Measurements from ENCODE around the gene IGFBPL1.
A peak's percentile ranks its signal among the peaks of the same experiment; 100 is the strongest.

Gene IGFBPL1

DNA sequence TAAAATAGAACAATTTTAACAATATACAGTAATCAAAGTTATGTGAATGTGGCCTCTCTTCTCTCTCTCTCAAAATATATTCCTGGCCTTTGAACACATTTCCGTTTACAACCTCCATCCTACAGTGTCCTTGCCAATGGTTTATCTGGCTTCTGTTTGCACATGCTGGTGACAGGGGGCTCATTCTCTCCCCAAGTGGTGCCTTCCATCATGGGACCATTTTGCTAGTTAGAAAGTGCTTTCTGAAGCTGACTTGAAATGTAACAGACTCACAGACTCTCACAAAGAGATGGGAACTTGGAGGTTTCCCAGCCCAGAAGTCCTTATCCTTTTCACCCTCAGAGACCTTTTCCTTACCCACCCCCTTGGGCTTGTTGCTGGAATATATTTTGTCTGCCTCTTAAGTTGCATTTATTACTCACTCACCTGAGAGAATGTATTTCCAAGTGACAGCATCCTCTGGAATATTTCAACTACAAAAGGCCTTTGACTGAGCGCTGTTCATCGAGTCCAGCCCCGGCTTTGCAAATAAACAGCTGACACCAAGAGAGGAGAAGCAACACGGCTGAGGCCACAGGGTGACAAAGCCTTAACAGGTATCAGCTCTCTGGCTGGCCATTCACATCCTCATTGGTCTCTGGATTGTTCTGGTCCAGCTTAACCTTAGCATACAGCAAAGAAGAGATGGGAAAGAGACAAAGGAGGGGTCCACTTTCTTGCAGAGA, 49.2 kb downstream of the IGFBPL1 start:
- TF ChIP-seq, protein P1, sequence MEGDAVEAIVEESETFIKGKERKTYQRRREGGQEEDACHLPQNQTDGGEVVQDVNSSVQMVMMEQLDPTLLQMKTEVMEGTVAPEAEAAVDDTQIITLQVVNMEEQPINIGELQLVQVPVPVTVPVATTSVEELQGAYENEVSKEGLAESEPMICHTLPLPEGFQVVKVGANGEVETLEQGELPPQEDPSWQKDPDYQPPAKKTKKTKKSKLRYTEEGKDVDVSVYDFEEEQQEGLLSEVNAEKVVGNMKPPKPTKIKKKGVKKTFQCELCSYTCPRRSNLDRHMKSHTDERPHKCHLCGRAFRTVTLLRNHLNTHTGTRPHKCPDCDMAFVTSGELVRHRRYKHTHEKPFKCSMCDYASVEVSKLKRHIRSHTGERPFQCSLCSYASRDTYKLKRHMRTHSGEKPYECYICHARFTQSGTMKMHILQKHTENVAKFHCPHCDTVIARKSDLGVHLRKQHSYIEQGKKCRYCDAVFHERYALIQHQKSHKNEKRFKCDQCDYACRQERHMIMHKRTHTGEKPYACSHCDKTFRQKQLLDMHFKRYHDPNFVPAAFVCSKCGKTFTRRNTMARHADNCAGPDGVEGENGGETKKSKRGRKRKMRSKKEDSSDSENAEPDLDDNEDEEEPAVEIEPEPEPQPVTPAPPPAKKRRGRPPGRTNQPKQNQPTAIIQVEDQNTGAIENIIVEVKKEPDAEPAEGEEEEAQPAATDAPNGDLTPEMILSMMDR (IDR thresholded peaks at IDR 0.05; ENCODE audit: borderline replicate concordance, control extremely low read depth, extremely low read depth, insufficient read depth, missing control alignments): no peak
- in situ Hi-C loops (cut with MboI; ENCODE audit: low sequenced_read_pairs, unreplicated experiment): loop anchor here (25.0 kb wide), 1 partner anchor 638 kb away; no protein-coding TSS in a partner anchor
- no peak for DNase-seq (ENCODE audit: low spot score)

GRCh38 chr9:38373679-38374078, 50.6 kb downstream of the IGFBPL1 start:
- in situ Hi-C loops (cut with MboI; ENCODE audit: low sequenced_read_pairs, unreplicated experiment): loop anchor here (25.0 kb wide), 1 partner anchor 636 kb away; no protein-coding TSS in a partner anchor
- no peak for DNase-seq (ENCODE audit: low spot score)
- TF ChIP-seq, protein P1 (IDR thresholded peaks at IDR 0.05; ENCODE audit: borderline replicate concordance, control extremely low read depth, extremely low read depth, insufficient read depth, missing control alignments): no peak

- DNase-seq (ENCODE audit: low spot score): no peak
- TF ChIP-seq, protein P1 (IDR thresholded peaks at IDR 0.05; ENCODE audit: borderline replicate concordance, control extremely low read depth, extremely low read depth, insufficient read depth, missing control alignments): no peak
- in situ Hi-C loops (cut with MboI; ENCODE audit: low sequenced_read_pairs, unreplicated experiment): loop anchor here (25.0 kb wide), 1 partner anchor 636 kb away; no protein-coding TSS in a partner anchor
Measured at GRCh38 chr9:38372762-38373619, 51.3 kb downstream of the IGFBPL1 start.

DNA sequence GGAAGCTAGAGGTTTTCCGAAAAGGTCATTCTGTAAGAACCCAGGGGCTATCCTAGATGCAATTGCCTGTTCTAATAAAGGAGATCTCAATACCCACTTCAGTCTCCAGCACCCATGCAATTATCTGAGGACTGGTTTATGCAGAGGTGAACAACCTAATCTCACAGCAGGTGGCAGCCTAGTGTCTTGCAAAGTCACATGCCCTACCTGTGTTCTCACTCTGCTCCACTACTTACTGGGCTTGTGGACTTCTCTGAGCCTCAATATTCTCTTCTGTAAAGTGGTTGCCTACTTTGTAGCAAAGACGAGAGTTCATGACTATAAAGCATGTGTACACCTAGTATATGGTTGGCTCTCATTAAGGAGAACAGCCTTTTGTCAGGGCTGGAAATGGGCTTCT, 52.8 kb downstream of the IGFBPL1 start:
- peak; percentile 72 for DNase-seq (ENCODE audit: low spot score)
- TF ChIP-seq, protein P1 (IDR thresholded peaks at IDR 0.05; ENCODE audit: borderline replicate concordance, control extremely low read depth, extremely low read depth, insufficient read depth, missing control alignments): peak; percentile 45
- in situ Hi-C loops (cut with MboI; ENCODE audit: low sequenced_read_pairs, unreplicated experiment): loop anchor here (25.0 kb wide), 1 partner anchor 634 kb away; no protein-coding TSS in a partner anchor

DNA sequence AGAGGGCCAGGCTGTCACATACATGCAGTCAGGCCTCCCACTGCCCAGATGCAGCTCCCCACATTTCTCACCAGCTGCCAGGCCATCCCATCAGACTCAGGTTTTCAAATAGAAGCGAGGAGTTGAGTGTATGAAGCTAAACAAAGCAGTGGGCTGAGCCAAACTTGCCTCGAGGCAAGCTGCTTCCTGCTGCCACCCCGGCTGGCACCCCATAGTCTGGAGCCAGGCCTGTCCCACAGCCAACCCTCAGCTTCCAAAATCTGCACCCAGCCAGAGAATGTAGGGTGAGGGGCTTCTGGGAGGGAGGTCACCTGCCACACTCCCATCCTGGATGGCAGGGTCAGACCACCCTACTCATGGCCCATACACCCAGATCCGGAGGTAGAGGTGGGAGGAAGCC, 54.1 kb downstream of the IGFBPL1 start:
- in situ Hi-C loops (cut with MboI; ENCODE audit: low sequenced_read_pairs, unreplicated experiment): loop anchor here (25.0 kb wide), 1 partner anchor 633 kb away; no protein-coding TSS in a partner anchor
- no peak for DNase-seq (ENCODE audit: low spot score)
- TF ChIP-seq, protein P1 (IDR thresholded peaks at IDR 0.05; ENCODE audit: borderline replicate concordance, control extremely low read depth, extremely low read depth, insufficient read depth, missing control alignments): no peak

DNA sequence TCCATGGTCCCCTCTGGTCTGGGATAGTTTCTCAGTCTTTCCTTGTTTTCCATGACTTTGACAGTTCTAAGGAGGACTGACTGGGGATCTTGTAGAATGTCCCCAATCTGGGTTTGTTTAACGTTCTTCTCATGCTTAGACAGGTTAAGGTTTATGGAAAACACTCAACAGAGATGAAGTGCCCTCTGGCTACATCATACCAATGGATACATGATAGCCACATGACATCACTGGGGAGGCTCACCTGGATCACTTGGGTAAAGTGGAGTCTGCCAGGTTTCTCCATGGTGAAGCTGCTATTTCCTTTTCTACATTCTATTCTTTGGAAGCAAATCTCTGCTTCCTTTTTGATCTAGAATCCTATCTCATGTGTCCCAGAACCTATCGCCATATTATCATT, 55.5 kb downstream of the IGFBPL1 start:
- in situ Hi-C loops (cut with MboI; ENCODE audit: low sequenced_read_pairs, unreplicated experiment): loop anchor here (10.0 to 25.0 kb wide), 3 partner anchors 284 to 631 kb away; partner anchors contain the start of gene SLC25A51
- TF ChIP-seq, protein P1 (IDR thresholded peaks at IDR 0.05; ENCODE audit: borderline replicate concordance, control extremely low read depth, extremely low read depth, insufficient read depth, missing control alignments): no peak
- DNase-seq (ENCODE audit: low spot score): no peak

All from GM13976 (cell line).